Islet precursor cell (in vitro differentiated cells): ENCODE results near the gene FMN2.
A peak's percentile ranks its signal among the peaks of the same experiment; 100 is the strongest.

Experiments
- DNase-seq: peaks from one replicate; pipeline ENCODE4 v3.0.0-alpha.2; 2018

FMN2 gene

GRCh38 chr1:240201931-240202330 lies 110.2 kb downstream of the FMN2 start:
- DNase-seq = no peak

DNA sequence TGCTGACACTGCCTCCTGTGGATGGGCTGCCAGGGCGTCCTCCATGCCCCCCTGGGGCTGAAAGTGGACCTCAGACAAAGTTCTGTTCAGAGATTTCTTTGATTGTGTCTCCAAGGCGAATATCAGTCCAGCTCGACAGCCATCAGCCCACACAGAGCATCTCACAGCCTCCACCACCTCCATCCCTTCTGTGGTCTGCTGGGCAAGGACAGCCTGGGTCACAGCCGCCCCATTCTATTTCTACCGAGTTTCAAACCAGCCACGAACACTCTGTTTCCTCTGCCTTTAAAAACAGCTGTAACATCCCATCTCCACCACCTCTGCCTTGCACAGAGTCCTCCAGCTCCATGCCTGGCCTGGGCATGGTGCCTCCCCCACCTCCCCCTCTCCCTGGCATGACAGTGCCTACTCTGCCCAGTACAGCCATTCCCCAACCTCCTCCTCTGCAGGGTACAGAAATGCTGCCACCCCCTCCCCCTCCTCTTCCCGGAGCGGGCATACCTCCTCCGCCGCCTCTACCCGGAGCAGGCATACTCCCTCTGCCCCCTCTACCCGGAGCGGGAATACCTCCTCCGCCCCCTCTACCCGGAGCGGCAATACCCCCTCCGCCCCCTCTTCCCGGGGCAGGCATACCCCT lies 115.5 kb downstream of the FMN2 start:
- DNase-seq = no peak

DNA sequence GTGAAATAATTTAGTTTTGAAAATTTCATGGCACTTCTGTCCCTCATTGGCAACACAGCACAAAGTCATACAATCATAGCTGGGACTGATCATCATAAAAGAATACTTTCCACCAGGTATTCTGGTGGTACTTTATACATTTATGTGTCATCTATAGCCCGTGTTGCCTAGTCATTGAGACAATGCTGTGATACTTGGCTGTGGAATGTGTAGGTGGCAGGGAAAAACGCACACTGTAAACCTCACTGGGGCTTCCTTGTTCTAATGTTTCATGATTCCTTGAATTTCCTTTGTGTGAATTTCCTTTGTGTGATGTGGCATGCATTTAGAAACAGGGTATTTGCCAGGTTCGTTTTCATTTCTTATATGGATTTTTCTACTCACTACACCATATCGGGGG lies 118.3 kb downstream of the FMN2 start:
- DNase-seq = no peak

- DNase-seq = no peak
Observed at GRCh38 chr1:240212556-240212955, 120.9 kb downstream of the FMN2 start.

DNA sequence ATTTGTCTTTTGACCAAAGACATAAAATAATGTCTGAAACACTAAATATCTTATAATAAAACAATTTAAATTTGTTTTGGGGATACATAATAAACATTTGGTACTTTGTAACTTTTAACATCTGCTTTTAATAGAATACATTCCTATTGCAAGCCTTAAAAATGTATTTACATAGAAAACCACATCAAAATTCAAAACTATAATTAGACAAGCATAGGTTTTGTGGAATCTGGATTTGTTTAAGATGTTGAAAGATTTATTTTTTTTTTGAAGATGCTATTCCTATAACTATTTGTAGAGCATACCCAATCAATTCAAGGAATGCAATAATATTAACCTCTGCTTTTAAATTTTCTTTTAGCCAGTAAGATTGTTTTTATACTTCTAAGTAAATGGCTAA lies 125.7 kb downstream of the FMN2 start:
- no peak for DNase-seq

- DNase-seq = no peak
Observed at GRCh38 chr1:240219104-240219503, 127.4 kb downstream of the FMN2 start.

- no peak for DNase-seq
Observed at GRCh38 chr1:240226102-240226501, 134.4 kb downstream of the FMN2 start.

GRCh38 chr1:240230816-240231215 lies 139.1 kb downstream of the FMN2 start:
- DNase-seq = no peak

- no peak for DNase-seq
Observed at GRCh38 chr1:240232530-240232929, 140.8 kb downstream of the FMN2 start.

DNA sequence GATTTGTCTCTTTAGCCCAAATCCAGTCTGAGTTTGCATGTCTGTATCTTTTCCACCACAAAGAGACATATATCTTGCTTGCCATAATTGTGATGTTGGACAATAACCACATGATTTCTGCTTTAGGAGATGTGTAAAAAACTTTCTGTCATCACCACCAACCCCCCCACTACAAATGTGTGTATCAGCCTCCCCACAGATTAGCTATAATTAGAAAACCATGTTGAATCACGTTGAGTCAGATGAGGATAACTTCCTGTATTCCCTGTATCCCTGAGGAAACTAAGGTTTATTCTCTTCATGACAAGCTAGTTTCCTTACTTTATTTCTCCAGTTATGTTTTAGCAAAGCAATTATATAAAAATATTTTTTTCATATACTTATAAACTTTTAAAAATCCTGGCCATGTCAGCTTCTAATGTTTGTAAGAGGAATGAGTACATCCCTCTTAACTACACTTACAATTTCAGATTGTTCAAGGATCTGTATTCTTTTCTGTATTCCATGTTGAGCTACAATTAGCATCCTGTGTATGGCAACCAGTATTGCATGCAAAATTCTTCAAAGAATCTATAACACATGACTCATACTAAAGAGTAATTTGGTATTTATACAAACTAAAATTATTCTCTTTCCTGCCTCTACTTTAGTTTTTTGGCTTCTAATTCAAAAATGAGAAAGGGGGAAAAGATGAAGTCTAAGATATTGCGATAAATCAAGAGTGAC lies 143.0 kb downstream of the FMN2 start:
- no peak for DNase-seq

DNA sequence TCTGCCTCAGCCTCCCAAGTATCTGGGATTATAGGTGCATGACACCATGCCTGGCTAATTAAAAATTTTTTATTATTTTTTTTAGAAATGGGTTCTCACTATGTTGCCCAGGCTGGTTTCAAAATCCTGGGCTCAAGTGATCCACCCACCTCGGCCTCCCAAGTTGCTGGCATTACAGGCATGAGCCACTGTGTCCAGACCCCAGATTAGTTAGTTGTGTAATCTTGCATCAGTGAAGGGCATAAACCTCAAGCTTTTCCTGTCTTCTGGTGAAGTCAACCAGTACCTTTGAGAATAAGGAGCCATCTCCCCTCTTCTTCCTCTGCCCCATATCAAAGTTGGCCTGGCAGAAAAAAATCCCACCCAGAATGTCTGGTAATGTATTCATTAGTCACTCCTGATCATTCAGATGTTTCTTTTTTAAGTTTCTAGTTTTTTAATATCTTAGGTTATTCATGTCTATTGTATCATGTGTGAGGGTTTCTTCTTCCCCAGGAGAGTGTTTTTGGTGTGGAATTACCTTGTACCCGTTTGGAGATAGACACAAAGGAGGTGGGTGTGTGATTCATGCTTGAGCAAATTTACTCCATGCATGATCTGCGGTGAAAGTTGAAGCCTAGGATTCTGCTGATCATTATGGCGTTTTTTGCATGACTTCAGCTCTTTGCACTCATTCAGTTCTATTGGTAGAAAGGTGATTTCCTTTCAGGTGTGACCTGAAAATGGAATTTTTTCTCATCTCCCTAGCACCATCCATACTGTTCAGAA lies 144.0 kb downstream of the FMN2 start:
- DNase-seq = no peak

- DNase-seq = peak; percentile 61
Observed at GRCh38 chr1:240237305-240237721, 145.6 kb downstream of the FMN2 start.

GRCh38 chr1:240239309-240239708 lies 147.6 kb downstream of the FMN2 start:
- DNase-seq = no peak

DNA sequence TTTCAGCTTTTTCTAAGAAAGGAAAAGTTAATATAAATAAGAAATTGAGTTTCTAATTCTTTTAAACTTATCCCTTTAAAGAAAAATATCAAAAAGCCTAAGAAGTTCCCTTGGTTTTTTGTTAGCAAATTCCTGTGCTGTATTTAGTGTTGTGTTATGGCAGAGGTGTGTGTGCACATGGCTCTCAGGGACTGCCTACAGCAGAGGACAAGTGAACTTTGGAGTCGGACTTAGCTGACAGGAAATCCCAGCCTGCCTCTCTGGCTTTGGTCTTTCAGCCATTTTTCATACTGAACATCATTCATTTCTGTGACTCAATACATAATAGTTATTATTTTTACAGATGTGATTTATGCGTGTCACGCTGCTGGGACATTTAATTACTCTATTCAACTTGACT lies 149.6 kb downstream of the FMN2 start:
- no peak for DNase-seq

DNA sequence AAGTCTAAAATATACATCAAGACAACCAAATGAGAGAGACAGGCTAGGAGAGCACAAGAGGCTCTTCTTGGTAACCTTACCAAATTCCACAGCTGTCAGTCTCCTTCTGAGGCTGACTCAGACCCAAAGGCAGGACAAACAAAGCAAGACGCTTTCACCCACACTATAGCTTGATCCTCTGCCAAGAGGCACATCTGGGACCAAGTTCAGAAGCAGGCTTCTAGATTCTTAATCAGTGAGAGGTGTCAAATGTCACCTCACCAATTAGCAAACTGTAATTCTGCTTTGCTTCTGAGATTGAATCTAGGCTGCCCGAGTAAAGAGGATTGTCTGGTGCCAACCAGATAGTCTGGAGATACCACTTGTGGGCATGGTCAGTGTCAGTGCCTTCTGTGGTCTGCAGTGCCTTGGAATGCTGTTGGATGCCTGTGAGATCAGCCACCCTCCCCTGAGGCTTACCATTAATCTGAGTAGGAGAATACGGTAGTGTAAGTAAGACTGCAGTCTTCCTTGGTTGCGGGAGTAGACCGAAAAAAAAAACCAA lies 151.0 kb downstream of the FMN2 start:
- peak; percentile 76 for DNase-seq

- peak; percentile 53 for DNase-seq
Observed at GRCh38 chr1:240244968-240245628, 153.4 kb downstream of the FMN2 start.

- DNase-seq = no peak
Observed at GRCh38 chr1:240245629-240246020, 153.9 kb downstream of the FMN2 start.

GRCh38 chr1:240247899-240248298 lies 156.2 kb downstream of the FMN2 start:
- DNase-seq = no peak

DNA sequence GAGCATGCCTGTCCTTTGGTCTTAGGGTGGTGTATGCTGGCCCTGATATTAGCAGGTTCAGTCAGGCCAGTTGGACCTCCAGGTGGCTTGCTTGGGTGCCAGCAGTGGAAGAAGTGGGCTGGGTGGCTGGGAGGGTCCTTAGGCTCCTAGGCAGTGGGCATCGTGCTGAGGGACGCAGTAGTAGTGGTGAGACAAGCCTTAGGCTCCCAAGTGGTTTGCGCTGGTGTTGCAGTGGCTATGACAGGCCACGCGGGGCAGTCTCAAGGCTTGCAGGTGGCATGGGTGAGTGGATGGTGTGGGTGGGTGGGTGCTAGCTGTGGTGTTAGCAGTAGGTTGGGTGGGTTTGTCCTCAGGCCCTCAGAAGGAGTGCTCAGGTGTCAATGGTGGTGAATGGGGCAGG lies 162.3 kb downstream of the FMN2 start:
- DNase-seq = no peak

GRCh38 chr1:240254778-240255291 lies 163.2 kb downstream of the FMN2 start:
- DNase-seq = no peak

DNA sequence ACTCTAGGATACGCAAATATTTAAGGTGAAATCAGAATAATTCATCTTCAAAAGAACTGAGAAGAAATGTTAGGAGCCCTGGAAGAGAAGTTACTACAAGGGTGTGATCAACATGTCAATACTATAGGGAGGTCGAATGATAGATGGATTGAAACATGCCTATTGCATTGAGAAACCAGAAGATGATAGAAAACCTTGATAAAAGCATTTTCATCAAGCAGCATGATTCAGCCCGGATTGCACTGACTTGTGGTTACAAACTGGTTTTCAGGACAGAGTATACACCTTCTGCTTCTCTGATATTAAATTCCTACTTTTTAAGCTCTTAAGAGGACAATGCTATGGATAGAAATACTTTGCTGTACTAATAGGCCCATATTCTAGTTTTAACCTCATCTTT lies 164.2 kb downstream of the FMN2 start:
- DNase-seq = no peak

DNA sequence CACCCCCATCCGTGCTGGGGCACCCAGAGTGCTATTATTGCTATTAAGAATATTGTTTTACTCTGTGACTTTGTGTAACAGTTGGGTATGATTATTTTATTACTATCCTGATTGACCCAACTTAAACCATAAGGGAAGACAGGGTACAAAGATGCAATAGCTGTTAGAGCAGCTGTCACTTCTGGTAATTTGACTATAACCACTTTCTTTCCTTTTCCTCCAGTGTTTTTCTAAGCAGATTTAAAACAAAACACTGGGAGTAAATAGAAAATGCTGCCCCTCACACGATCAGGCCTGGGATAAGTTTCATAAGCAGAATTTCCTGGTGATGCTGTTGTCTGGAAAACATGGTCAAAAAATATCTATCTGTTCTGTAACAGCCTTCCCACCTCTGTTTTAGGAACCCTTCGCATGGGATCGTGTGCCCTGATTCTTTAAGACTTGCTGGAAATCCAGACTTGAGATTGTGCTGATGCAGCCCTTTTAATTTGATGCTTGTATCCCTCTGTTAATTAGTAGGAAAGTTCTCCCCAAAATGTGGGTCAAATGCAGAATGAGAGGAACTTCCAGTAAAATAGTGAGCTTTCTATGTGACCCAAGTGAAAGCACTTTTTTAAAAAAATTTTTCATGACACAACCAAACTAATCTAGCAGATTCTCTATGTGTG lies 165.3 kb downstream of the FMN2 start:
- no peak for DNase-seq
